Bronchial epithelial cell (primary cell): ENCODE results near the gene MRPS18B. TPM values are rescaled to one million over a fixed set of nuclear protein-coding genes. Genes with fewer than 3 reads are reported as not detected.
A peak's percentile ranks its signal among the peaks of the same experiment; 100 is the strongest.
"Not testable (repeated sequence)": the region's sequence is repeated elsewhere in the genome, so short reads cannot be mapped to it uniquely, and the experiment has no call there.

Source experiments
- DNase-seq: peaks from one replicate; pipeline ENCODE4 v3.0.0-alpha.2; 2010; ENCODE audit warnings: low read depth
- FAIRE-seq: peaks from 2 replicates; lab custom pipeline; 2011; peaks lifted over from hg19 to GRCh38; lab: Jason Lieb, UNC
- H3K27me3 ChIP-seq: 2 replicates; pipeline ENCODE4 v1.5.1; 2011; ENCODE audit warnings: low read length; ENCODE audit not compliant: control insufficient read depth, insufficient read depth
- H3K36me3 ChIP-seq: 2 replicates; pipeline ENCODE4 v1.5.1; 2011; ENCODE audit warnings: low read length; ENCODE audit not compliant: control insufficient read depth, insufficient read depth
- H3K4me3 ChIP-seq: 2 replicates; pipeline ENCODE4 v1.5.1; 2011; ENCODE audit warnings: mild to moderate bottlenecking, low read depth, low read length, control low read depth
- CTCF ChIP-seq: IDR thresholded peaks from 2 replicates; pipeline ENCODE4 v1.5.1; 2011; ENCODE audit warnings: mild to moderate bottlenecking, moderate library complexity, low read length, control low read depth, inconsistent platforms; ENCODE audit not compliant: insufficient read depth, severe bottlenecking
- total RNA-seq: library from RNA; depleted of rRNA; stranded (reverse); fragments of >200 nt; gene quantifications from 2 replicates; pipeline ENCODE4 v1.2.1, GENCODE V29; 2014

Gene MRPS18B
- total RNA-seq, 1 donor from 2014 or later, result 62.1 TPM

DNA sequence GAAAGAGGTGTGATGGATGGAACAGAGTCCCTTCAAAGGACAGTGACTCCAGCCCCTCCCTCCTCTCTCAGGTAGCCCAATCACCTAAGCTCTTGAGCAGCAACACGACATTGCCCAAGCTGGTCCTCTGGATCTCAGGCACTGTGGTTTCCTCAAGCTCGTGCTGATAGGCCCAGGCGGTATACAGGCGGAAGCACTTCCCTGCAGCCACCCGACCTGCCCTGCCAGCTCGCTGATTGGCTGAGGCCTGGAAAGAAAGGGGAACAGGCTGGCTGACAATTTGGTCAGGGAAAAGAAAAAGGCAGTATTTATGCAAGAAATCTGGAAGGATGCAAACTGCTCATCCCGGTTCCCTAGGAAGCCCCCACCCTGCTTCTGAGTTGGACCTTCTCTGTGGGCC, 38.9 kb downstream of the MRPS18B start:
- DNase-seq (no peak), FAIRE-seq (no peak)
- TF ChIP-seq CTCF, result no peak
- Histone ChIP-seq H3K36me3 (peaks cover 40% of the 10 kb centered on the region), H3K4me3 (no peak overlapping the region), H3K27me3 (no peaks in the 10 kb centered on the region)

GRCh38 chr6:30657454-30657853, 39.8 kb downstream of the MRPS18B start:
- no peaks in the 10 kb centered on the region for H3K27me3 ChIP-seq
- no peak for FAIRE-seq

GRCh38 chr6:30657922-30658321, 40.3 kb downstream of the MRPS18B start:
- H3K4me3 ChIP-seq, H3K27me3 ChIP-seq, FAIRE-seq, DNase-seq: not testable (repeated sequence)
- peaks cover 42% of the 10 kb centered on the region for H3K36me3 ChIP-seq

More at GRCh38 chr6:30657454-30657853, 39.8 kb downstream of the MRPS18B start:
- no peak for DNase-seq
- no peak for TF ChIP-seq CTCF
- Histone ChIP-seq H3K36me3 (peaks cover 41% of the 10 kb centered on the region), H3K4me3 (no peak overlapping the region)

- TF ChIP-seq CTCF, result no peak
- no peak overlapping the region for H3K4me3 ChIP-seq
- no peak for FAIRE-seq
- H3K36me3 ChIP-seq, result peaks cover 35% of the 10 kb centered on the region
- no peak for DNase-seq
- H3K27me3 ChIP-seq, result no peaks in the 10 kb centered on the region
Measured at GRCh38 chr6:30664994-30665767, 47.5 kb downstream of the MRPS18B start.

DNA sequence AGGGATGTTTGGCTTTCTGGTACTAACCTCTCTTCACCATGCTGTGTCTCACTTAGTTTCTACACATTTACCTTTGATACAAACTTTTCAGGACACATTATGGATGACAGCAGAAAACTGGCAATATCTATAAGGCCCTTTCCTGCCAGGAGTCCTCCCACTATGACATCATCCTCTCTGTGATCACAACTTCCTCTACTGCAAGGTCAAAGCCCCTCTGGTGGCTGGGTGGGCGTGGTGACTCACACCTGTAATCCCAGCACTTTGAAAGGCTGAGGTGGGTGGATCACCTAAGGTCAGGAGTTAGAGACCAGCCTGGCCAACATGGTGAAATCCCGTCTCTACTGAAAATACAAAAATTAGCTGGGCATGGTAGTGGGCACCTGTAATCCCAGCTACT, 48.7 kb downstream of the MRPS18B start:
- peaks cover 36% of the 10 kb centered on the region for H3K36me3 ChIP-seq
- not testable (repeated sequence) for H3K27me3 ChIP-seq, FAIRE-seq

DNA sequence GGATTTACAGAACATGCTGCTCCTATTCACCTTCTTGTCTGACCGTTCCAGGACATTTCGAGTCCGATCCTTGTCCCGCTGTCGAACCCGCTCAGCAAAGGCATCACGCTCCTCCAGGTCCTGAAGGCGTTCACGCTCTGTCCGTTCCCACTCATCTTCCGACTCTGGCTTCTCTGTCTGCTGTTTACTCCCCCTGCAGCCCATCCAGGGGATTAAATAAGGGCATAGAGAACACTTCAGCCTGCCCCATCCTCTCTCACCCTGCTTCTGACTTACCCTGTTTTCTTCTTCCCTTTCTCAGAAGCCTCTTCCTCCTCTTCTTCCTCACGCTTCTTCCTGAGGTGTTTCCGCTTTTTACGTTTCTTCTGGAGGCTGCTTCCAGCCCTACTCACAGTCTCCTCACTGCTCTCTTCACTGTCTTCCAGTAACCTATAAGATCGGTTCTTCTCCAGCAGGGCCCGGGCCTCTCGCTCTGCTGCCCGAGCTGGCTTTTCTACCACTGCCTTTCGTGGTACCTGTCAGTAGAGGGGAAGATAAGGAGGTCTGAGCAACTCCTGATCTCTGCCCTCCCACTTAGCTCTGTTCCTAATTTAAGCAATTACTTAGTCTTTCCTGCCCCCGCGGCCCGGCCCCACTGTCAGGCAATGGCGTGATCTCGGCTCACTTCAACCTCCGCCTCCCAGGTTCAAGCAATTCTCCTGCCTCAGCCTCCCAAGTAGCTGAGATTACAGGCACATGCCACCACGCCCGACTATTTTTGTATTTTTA, 53.3 kb downstream of the MRPS18B start:
- no peak for DNase-seq
- peaks cover 13% of the 10 kb centered on the region for H3K36me3 ChIP-seq

More for the DNA sequence above, 48.7 kb downstream of the MRPS18B start:
- not testable (repeated sequence) for H3K4me3 ChIP-seq
- DNase-seq, result peak; percentile 64

More for the DNA sequence above, 53.3 kb downstream of the MRPS18B start:
- no peaks in the 10 kb centered on the region for H3K27me3 ChIP-seq
- H3K4me3 ChIP-seq, result no peak overlapping the region
- peak; percentile 4 for TF ChIP-seq CTCF
- FAIRE-seq, result no peak
